ENCODE data around the gene MLLT10.

- TF ChIP-seq POLR2A (IDR thresholded peaks at IDR 0.05; ENCODE audit: low read depth, low read length) (no peak), POLR2AphosphoS5 (IDR thresholded peaks at IDR 0.05; ENCODE audit: low read depth, low read length) (no peak), TAF1 (IDR thresholded peaks at IDR 0.05; ENCODE audit: borderline replicate concordance, low read depth, low read length) (no peak)
These were observed 45.3 kb downstream of the MLLT10 start for GRCh38 chr10:21579291-21579690.
